ENCODE data around the gene TNIP2.

The TNIP2 gene

GRCh38 chr4:2792396-2792710 lies 36.2 kb upstream of the TNIP2 start:
- no peak for DNase-seq (ENCODE audit: low spot score)
- H3K27ac ChIP-seq (ENCODE audit: poor library complexity, severe bottlenecking): no peak overlapping the region
- no peak for TF ChIP-seq CTCF (IDR thresholded peaks at IDR 0.05; ENCODE audit: poor library complexity, severe bottlenecking)
- H3K9me3 ChIP-seq (ENCODE audit: severe bottlenecking): no peaks in the 10 kb centered on the region
- ATAC-seq (ENCODE audit: low read depth): no peak
- H3K4me3 ChIP-seq (ENCODE audit: severe bottlenecking): no peak overlapping the region
- peaks cover 33% of the 10 kb centered on the region for H3K4me1 ChIP-seq (ENCODE audit: insufficient read depth, poor library complexity, severe bottlenecking)
- no peaks in the 10 kb centered on the region for H3K36me3 ChIP-seq (ENCODE audit: low read depth)
- H3K27me3 ChIP-seq (ENCODE audit: insufficient read depth, poor library complexity, severe bottlenecking): no peaks in the 10 kb centered on the region

- H3K9me3 ChIP-seq (ENCODE audit: severe bottlenecking): no peaks in the 10 kb centered on the region
- H3K4me3 ChIP-seq (ENCODE audit: severe bottlenecking): no peak overlapping the region
- H3K27me3 ChIP-seq (ENCODE audit: insufficient read depth, poor library complexity, severe bottlenecking): no peaks in the 10 kb centered on the region
- DNase-seq (ENCODE audit: low spot score) (no peak), ATAC-seq (ENCODE audit: low read depth) (no peak)
- no peaks in the 10 kb centered on the region for H3K36me3 ChIP-seq (ENCODE audit: low read depth)
- no peak overlapping the region for H3K27ac ChIP-seq (ENCODE audit: poor library complexity, severe bottlenecking)
- peaks cover 27% of the 10 kb centered on the region for H3K4me1 ChIP-seq (ENCODE audit: insufficient read depth, poor library complexity, severe bottlenecking)
- no peak for TF ChIP-seq CTCF (IDR thresholded peaks at IDR 0.05; ENCODE audit: poor library complexity, severe bottlenecking)
Observed at GRCh38 chr4:2791518-2792395, 35.6 kb upstream of the TNIP2 start.

- DNase-seq (ENCODE audit: low spot score) (peak; percentile 57), ATAC-seq (ENCODE audit: low read depth) (no peak)
- no peak overlapping the region for H3K4me3 ChIP-seq (ENCODE audit: severe bottlenecking)
- H3K9me3 ChIP-seq (ENCODE audit: severe bottlenecking): no peaks in the 10 kb centered on the region
- no peak for TF ChIP-seq CTCF (IDR thresholded peaks at IDR 0.05; ENCODE audit: poor library complexity, severe bottlenecking)
- no peak overlapping the region for H3K27ac ChIP-seq (ENCODE audit: poor library complexity, severe bottlenecking)
- H3K27me3 ChIP-seq (ENCODE audit: insufficient read depth, poor library complexity, severe bottlenecking): no peaks in the 10 kb centered on the region
- no peaks in the 10 kb centered on the region for H3K36me3 ChIP-seq (ENCODE audit: low read depth)
- H3K4me1 ChIP-seq (ENCODE audit: insufficient read depth, poor library complexity, severe bottlenecking): peaks cover 18% of the 10 kb centered on the region
Observed at GRCh38 chr4:2790583-2791517, 34.7 kb upstream of the TNIP2 start.

GRCh38 chr4:2789793-2790582 lies 33.9 kb upstream of the TNIP2 start:
- no peak for DNase-seq (ENCODE audit: low spot score)
- H3K27ac ChIP-seq (ENCODE audit: poor library complexity, severe bottlenecking): no peak overlapping the region
- H3K27me3 ChIP-seq (ENCODE audit: insufficient read depth, poor library complexity, severe bottlenecking): no peaks in the 10 kb centered on the region
- no peak for ATAC-seq (ENCODE audit: low read depth)
- H3K4me1 ChIP-seq (ENCODE audit: insufficient read depth, poor library complexity, severe bottlenecking): peaks cover 13% of the 10 kb centered on the region
- TF ChIP-seq CTCF (IDR thresholded peaks at IDR 0.05; ENCODE audit: poor library complexity, severe bottlenecking): no peak
- no peaks in the 10 kb centered on the region for H3K9me3 ChIP-seq (ENCODE audit: severe bottlenecking)
- H3K4me3 ChIP-seq (ENCODE audit: severe bottlenecking): no peak overlapping the region
- H3K36me3 ChIP-seq (ENCODE audit: low read depth): no peaks in the 10 kb centered on the region

Data from RWPE2 (cell line).